Ishikawa (cell line): Measurements from ENCODE around the gene GAK.

Source experiments
- CEBPB ChIP-seq: IDR thresholded peaks from 2 replicates; pipeline ENCODE4 v1.6.1; 2012
- CREB1 ChIP-seq: IDR thresholded peaks from 2 replicates; pipeline ENCODE4 v1.6.1; 2012; ENCODE audit warnings: low read depth
- EGR1 ChIP-seq: IDR thresholded peaks from 2 replicates; pipeline ENCODE4 v1.6.1; 2012
- EP300 ChIP-seq: IDR thresholded peaks from 2 replicates; pipeline ENCODE4 v1.6.1; 2012; ENCODE audit warnings: borderline replicate concordance
- FOXM1 ChIP-seq: IDR thresholded peaks from 2 replicates; pipeline ENCODE4 v1.6.1; 2012; ENCODE audit warnings: low read depth, borderline replicate concordance
- MAX ChIP-seq: IDR thresholded peaks from 2 replicates; pipeline ENCODE4 v1.6.1; 2012
- NFIC ChIP-seq: IDR thresholded peaks from 2 replicates; pipeline ENCODE4 v1.6.1; 2012
- RAD21 ChIP-seq: IDR thresholded peaks from 2 replicates; pipeline ENCODE4 v1.6.1; 2012; ENCODE audit warnings: low read depth
- REST ChIP-seq: IDR thresholded peaks from 2 replicates; pipeline ENCODE4 v1.6.1; 2012; ENCODE audit warnings: low read depth, mild to moderate bottlenecking
- TAF1 ChIP-seq: IDR thresholded peaks from 2 replicates; pipeline ENCODE4 v1.6.1; 2012; ENCODE audit warnings: low read depth, mild to moderate bottlenecking
- TCF12 ChIP-seq: IDR thresholded peaks from 2 replicates; pipeline ENCODE4 v1.6.1; 2012; ENCODE audit warnings: low read depth
- TEAD4 ChIP-seq: IDR thresholded peaks from 2 replicates; pipeline ENCODE4 v1.6.1; 2012
- USF1 ChIP-seq: IDR thresholded peaks from 2 replicates; pipeline ENCODE4 v1.6.1; 2012
- YY1 ChIP-seq: IDR thresholded peaks from 2 replicates; pipeline ENCODE4 v1.6.1; 2012; ENCODE audit warnings: low read depth
- ZBTB7A ChIP-seq: IDR thresholded peaks from 2 replicates; pipeline ENCODE4 v1.6.1; 2012; ENCODE audit warnings: low read depth

Gene GAK

GRCh38 chr4:925171-925570, 6.9 kb downstream of the GAK start:
- TF ChIP-seq TEAD4 (no peak), YY1 (no peak), TCF12 (no peak), CEBPB (no peak), ZBTB7A (no peak), NFIC (no peak), RAD21 (no peak), REST (no peak), USF1 (no peak), CREB1 (no peak), MAX (no peak), TAF1 (no peak), FOXM1 (no peak), EGR1 (no peak)

- no peak for TF ChIP-seq RAD21
- no peak for TF ChIP-seq NFIC
- TF ChIP-seq EGR1: no peak
- TF ChIP-seq CREB1: no peak
- no peak for TF ChIP-seq ZBTB7A
- no peak for TF ChIP-seq REST
- TF ChIP-seq TCF12: no peak
- no peak for TF ChIP-seq EP300
- TF ChIP-seq TEAD4: no peak
- TF ChIP-seq USF1: no peak
- TF ChIP-seq YY1: no peak
Observed at GRCh38 chr4:924107-925096, 7.7 kb downstream of the GAK start.

- TF ChIP-seq FOXM1: no peak
- TF ChIP-seq TCF12: no peak
- TF ChIP-seq ZBTB7A: no peak
- TF ChIP-seq USF1: no peak
- TF ChIP-seq CEBPB: no peak
- no peak for TF ChIP-seq EP300
- TF ChIP-seq REST: no peak
- no peak for TF ChIP-seq EGR1
- TF ChIP-seq MAX: no peak
- TF ChIP-seq YY1: no peak
- TF ChIP-seq RAD21: no peak
Observed at GRCh38 chr4:921830-922331, 10.2 kb downstream of the GAK start.

GRCh38 chr4:917992-918391, 14.1 kb downstream of the GAK start:
- no peak for TF ChIP-seq ZBTB7A
- no peak for TF ChIP-seq TEAD4
- TF ChIP-seq TCF12: no peak
- TF ChIP-seq CREB1: no peak
- TF ChIP-seq CEBPB: no peak
- no peak for TF ChIP-seq TAF1
- no peak for TF ChIP-seq FOXM1
- no peak for TF ChIP-seq USF1
- TF ChIP-seq NFIC: no peak
- no peak for TF ChIP-seq MAX
- TF ChIP-seq EGR1: no peak
- TF ChIP-seq REST: no peak
- TF ChIP-seq EP300: no peak
